ENCODE results near the gene HOXA7.
A peak's percentile ranks its signal among the peaks of the same experiment; 100 is the strongest.

The HOXA7 gene

GRCh38 chr7:27119412-27119911 is 37.0 kb downstream of the HOXA7 start:
- DNase-seq (ENCODE audit: low read depth, low spot score): no peak

GRCh38 chr7:27118580-27118979 is 37.9 kb downstream of the HOXA7 start:
- no peak for DNase-seq (ENCODE audit: low read depth, low spot score)

DNA sequence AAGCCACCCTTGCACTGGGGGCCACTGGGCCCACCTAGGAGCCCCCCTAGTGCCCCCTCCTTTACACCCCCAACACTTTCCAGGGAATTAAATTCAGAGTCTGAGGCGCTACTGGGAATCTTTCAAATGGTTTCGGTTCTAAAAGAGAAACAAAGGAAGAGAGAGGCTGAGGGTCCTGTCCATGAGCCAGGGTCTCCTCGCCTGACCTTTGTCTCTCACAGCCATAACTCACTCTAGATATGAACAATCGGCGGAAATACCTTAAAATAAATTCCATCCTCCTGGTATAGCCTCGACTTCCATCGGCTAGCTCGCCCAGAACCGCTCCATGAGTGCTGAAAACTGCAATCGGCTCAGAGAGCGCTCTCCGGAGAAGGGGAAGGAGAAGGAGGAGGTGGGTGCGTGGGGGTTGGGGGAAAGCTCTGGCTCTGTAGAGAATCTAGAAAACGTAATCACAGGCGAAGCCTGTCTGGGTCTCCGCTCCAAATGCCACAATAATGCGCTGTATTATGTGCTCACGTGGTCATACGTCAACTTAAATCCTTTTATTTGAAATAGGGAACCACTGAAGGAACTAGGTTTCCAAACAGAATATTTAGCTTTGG is 38.5 kb downstream of the HOXA7 start:
- DNase-seq (ENCODE audit: low read depth, low spot score): no peak

GRCh38 chr7:27116962-27117886 is 39.3 kb downstream of the HOXA7 start:
- no peak for DNase-seq (ENCODE audit: low read depth, low spot score)

DNA sequence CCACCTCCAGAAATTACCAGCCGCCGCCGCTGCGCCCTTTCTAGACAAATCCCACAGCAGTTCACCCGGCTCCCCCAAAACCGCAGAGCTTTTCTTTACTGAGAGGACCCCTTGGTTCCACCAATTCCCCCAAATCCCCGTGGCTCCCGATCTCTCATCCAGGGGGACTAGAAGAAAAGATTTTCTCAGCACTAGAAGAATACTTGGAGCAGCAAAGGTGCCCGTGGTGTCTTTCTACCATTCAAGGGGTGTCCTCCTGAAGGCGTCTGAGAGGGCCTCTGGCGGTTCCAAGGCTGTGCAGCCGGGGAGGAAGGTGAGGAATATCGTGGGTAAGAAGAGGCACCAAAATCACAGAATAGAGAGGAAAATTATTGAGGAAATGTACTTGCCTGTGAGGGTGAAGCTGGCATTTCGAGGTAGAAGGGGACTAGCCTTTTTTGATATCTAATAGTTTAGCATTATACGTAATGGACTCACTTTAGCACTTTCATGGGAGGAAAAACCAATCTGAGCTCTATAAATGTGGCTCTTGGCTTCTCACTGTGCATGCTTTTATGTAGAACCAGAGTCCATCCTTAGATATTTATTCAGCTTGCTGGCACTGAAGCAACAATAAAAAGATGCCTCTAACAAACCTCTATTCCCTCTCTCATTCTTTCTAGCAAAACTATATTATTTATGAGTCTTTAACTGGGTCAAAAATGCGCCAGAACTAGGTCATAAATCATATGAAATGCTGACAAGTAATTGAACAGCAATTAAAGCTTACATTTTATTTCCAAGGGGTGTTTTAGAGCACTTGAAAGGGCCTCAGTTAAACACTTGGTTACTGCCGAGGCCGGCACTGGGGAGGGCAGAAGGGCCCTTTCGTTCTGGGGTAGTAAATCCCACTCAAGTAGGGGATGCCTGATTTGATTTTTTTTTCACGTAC is 40.2 kb downstream of the HOXA7 start:
- no peak for DNase-seq (ENCODE audit: low read depth, low spot score)

GRCh38 chr7:27115221-27116026 is 41.1 kb downstream of the HOXA7 start:
- no peak for DNase-seq (ENCODE audit: low read depth, low spot score)

DNA sequence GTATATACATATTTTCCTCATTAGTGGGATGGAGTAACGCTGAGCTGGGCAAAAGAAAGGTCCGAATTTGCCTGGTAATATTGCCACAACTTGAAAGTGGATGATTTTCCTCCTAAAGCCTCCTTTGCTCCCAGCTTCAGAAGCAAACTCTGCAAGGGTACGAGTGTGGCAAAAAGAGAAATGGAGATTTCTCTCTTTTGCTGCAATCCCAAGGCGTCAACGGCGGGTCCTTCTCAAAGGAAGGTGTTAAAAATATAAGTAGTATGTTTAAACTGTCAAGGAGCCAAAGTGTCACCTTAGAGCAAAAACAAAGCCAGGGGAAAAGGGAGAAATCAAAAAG is 41.6 kb downstream of the HOXA7 start:
- no peak for DNase-seq (ENCODE audit: low read depth, low spot score)

DNA sequence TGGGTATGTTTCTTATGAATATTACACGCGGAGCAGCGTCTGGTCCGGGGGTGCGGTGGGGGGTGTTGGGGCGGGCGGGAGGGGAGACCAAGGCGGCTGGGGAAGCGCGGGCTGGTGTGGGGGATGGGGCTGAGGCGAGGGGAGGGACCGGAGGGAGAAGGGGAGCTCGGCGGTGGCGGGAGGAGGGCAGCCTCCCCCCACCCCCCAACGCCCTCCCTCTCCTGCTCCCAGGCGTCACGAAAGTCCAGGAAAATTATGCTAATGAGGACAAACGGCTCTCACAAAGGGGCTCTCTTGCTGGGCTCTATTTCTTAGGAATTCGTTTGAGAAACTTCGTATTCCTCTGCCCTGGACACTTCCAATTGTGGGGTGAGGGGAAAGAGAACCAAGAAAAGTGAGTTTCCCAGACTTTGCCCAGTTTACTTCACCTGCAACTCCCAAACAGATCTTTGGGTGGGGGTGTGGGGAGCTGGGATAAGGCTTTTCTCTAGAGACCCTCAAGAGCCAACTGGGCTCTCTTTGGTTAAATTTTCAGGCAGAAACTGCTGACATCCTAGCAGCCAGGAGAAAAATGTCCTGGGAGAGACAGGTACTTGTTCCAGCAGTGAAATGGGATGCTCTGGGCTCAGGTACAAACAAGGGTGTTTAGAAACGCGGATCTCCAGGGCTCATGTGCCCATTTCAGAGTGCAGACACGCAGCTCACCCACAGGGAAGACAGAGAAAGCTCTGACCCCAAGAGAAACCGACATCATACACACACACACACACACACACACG is 42.3 kb downstream of the HOXA7 start:
- no peak for DNase-seq (ENCODE audit: low read depth, low spot score)

GRCh38 chr7:27112955-27113949 is 43.2 kb downstream of the HOXA7 start:
- DNase-seq (ENCODE audit: low read depth, low spot score): no peak

- DNase-seq (ENCODE audit: low read depth, low spot score): no peak
These were observed 44.1 kb downstream of the HOXA7 start for GRCh38 chr7:27112361-27112760.

DNA sequence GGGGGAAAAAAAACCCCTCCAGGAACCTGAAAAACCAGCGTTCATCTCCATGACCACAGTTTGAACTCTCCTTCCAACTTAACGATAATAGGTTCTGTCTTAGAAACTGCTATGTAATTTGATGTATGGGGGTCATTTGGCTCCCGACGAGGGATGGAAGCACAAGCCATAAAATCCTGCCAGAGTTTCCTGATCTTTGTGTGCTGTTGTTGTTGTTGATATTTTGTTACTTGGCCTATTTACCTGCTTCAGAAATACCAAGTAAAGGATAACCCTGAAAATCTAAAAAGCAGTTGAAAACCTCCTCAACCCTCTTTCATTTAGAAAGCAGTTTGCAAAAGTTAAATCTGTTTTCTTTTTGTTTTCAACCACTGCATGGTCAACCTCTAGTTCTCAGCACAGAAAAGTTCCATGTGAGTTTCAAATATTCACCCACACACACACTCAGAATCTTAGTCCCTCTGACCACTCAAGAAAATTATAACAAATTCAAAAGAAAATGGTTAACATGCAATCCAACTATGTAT is 44.7 kb downstream of the HOXA7 start:
- DNase-seq (ENCODE audit: low read depth, low spot score): no peak

- no peak for DNase-seq (ENCODE audit: low read depth, low spot score)
These were observed 45.3 kb downstream of the HOXA7 start for GRCh38 chr7:27111042-27111750.

- peak; percentile 57 for DNase-seq (ENCODE audit: low read depth, low spot score)
These were observed 46.1 kb downstream of the HOXA7 start for GRCh38 chr7:27110186-27111031.

DNA sequence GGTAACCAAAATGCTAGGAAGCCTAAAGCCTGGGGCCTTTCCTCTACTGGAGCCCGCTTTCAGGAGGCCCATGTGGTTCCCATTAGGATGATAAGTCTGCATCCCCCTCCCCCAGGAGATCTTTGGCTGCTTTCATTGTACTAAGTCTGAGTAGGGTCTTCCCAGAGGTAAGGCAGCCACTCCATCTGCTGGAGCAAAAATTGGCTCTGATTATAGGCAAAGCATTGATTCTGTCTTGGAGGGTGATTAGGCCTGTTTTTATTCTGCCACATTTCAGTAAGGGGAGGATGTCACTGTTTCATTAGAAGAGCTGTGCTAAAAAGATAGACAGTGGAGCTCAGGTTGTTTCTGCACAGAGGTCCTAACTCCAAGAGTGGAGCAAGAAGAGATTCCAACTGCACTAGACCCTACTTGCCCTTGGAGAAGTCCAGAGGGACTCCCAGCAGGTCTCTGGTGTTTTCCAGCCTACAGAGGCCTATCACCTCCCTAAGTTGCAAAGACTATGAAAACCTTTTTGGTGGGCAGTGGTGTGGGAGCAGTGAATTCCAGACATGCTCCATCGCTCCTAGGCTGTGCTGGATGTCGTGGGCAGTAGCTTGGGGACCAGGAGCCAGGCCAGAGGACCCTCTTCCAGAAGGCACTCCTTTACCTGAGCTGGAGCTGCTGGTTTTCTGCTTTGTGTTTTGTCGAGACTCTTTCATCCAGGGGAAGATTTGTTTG is 46.8 kb downstream of the HOXA7 start:
- DNase-seq (ENCODE audit: low read depth, low spot score): no peak

- DNase-seq (ENCODE audit: low read depth, low spot score): peak; percentile 21
These were observed 47.9 kb downstream of the HOXA7 start for GRCh38 chr7:27108390-27109127.
